Trophoblast cell (in vitro differentiated cells and primary cell): Measurements from ENCODE around the gene PTPN18.
A peak's percentile ranks its signal among the peaks of the same experiment; 100 is the strongest.

Experiments
- DNase-seq, 2 donors: peaks; one replicate each; pipeline ENCODE4 v3.0.0-alpha.2; 2016
- H2AFZ ChIP-seq: 2 replicates; pipeline ENCODE4 v1.6.1; 2013; ENCODE audit warnings: low read length, moderate library complexity, mild to moderate bottlenecking; ENCODE audit not compliant: insufficient read depth, poor library complexity
- H2AK5ac ChIP-seq: 2 replicates; pipeline ENCODE4 v1.6.1; 2013; ENCODE audit warnings: mild to moderate bottlenecking, low read length
- H2BK120ac ChIP-seq: 2 replicates; pipeline ENCODE4 v1.6.1; 2013; ENCODE audit warnings: low read length, mild to moderate bottlenecking, moderate library complexity; ENCODE audit not compliant: insufficient read depth, poor library complexity
- H2BK12ac ChIP-seq: 2 replicates; pipeline ENCODE4 v1.6.1; 2013; ENCODE audit warnings: mild to moderate bottlenecking, low read length, moderate library complexity
- H2BK5ac ChIP-seq: 2 replicates; pipeline ENCODE4 v1.6.1; 2013; ENCODE audit warnings: low read length, low read depth, moderate library complexity, mild to moderate bottlenecking; ENCODE audit not compliant: poor library complexity
- H3K14ac ChIP-seq: 2 replicates; pipeline ENCODE4 v1.6.1; 2013; ENCODE audit warnings: mild to moderate bottlenecking, low read length
- H3K18ac ChIP-seq: 2 replicates; pipeline ENCODE4 v1.6.1; 2013; ENCODE audit warnings: mild to moderate bottlenecking, low read length
- H3K23ac ChIP-seq: 2 replicates; pipeline ENCODE4 v1.6.1; 2013; ENCODE audit warnings: low read length
- H3K27ac ChIP-seq: 2 replicates; pipeline ENCODE4 v1.5.1; 2013; ENCODE audit warnings: low read depth, mild to moderate bottlenecking, inconsistent platforms, low read length, moderate library complexity
- H3K27me3 ChIP-seq: 2 replicates; pipeline ENCODE4 v1.6.1; 2013; ENCODE audit warnings: inconsistent platforms, mild to moderate bottlenecking, low read length, moderate library complexity; ENCODE audit not compliant: insufficient read depth
- H3K36me3 ChIP-seq, 2 experiments: 1 replicate in 1 of 2; 2 replicates in 1 of 2; pipeline ENCODE4 v1.6.1; 2013; ENCODE audit warnings: low read length in 2 of 2, mild to moderate bottlenecking in 2 of 2, moderate library complexity in 1 of 2; ENCODE audit not compliant: insufficient read depth in 2 of 2, control insufficient read depth in 1 of 2
- H3K4ac ChIP-seq: 2 replicates; pipeline ENCODE4 v1.6.1; 2013; ENCODE audit warnings: low read depth, mild to moderate bottlenecking, low read length, moderate library complexity
- H3K4me1 ChIP-seq, 2 experiments: 1 replicate in 1 of 2; 2 replicates in 1 of 2; pipeline ENCODE4 v1.6.1; 2013; ENCODE audit warnings: low read length in 2 of 2, mild to moderate bottlenecking in 2 of 2, moderate library complexity in 1 of 2; ENCODE audit not compliant: insufficient read depth in 2 of 2, control insufficient read depth in 1 of 2
- H3K4me2 ChIP-seq: 2 replicates; pipeline ENCODE4 v1.6.1; 2013; ENCODE audit warnings: inconsistent platforms, mild to moderate bottlenecking, low read length, moderate library complexity
- H3K4me3 ChIP-seq: 2 replicates; pipeline ENCODE4 v1.5.1; 2013; ENCODE audit warnings: mild to moderate bottlenecking, low read depth, low read length, inconsistent platforms
- H3K79me1 ChIP-seq: one replicate; pipeline ENCODE4 v1.6.1; 2013; ENCODE audit warnings: low read length
- H3K79me2 ChIP-seq: 2 replicates; pipeline ENCODE4 v1.6.1; 2013; ENCODE audit warnings: low read length, mild to moderate bottlenecking; ENCODE audit not compliant: control insufficient read depth, insufficient read depth, poor library complexity
- H3K9ac ChIP-seq: 2 replicates; pipeline ENCODE4 v1.6.1; 2013; ENCODE audit warnings: mild to moderate bottlenecking, low read length
- H3K9me3 ChIP-seq: 2 replicates; pipeline ENCODE4 v1.6.1; 2013; ENCODE audit warnings: low read depth, mild to moderate bottlenecking, control low read depth, inconsistent platforms, low read length; ENCODE audit not compliant: insufficient read depth
- H4K12ac ChIP-seq: 2 replicates; pipeline ENCODE4 v1.6.1; 2013; ENCODE audit warnings: low read depth, mild to moderate bottlenecking, low read length, moderate library complexity
- H4K8ac ChIP-seq: 2 replicates; pipeline ENCODE4 v1.6.1; 2013; ENCODE audit warnings: low read depth, mild to moderate bottlenecking, low read length, moderate library complexity
- H4K91ac ChIP-seq: one replicate; pipeline ENCODE4 v1.6.1; 2013; ENCODE audit warnings: low read depth, mild to moderate bottlenecking, low read length, moderate library complexity
- WGBS: extraction: QIAGEN DNeasy Blood & Tissue Kit; methylation state at CpG from one replicate; pipeline ENCODE4 v1.1.7; 2013; ENCODE audit warnings: missing lambda C conversion rate; ENCODE audit not compliant: insufficient read length, insufficient coverage; ENCODE audit errors: extremely low coverage; 5-methylcytosine and 5-hydroxymethylcytosine counted together

The PTPN18 gene

DNA sequence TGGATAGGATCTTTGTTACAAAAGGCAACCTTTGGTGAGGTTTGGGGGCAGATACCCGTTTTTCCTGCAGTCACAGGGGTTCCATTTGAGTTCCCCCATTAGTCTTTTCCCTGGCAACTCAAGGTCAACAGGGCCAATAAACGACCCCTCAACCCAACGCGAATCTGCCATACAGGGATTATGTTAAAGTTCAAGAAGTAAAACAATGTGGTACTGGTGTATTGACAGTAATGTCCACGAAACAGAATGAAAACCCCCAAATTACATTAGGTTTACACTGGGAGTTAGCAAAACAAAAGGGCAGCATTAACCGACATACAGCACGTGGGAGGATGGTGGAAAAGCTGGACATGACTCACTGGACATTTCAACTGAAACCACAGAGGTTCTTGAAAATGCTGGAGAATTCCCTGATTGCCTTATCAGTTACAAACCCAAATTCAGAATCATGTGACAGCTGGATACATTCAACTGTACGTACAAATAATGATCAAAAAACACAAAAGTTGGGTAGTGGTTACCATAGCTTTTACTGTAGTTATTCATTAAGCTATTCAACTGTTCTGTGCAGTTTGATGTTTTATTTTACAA, 18.0 kb upstream of the PTPN18 start:
- H2BK12ac ChIP-seq = no peak overlapping the region
- no peak overlapping the region for H4K8ac ChIP-seq
- H4K91ac ChIP-seq = no peak overlapping the region
- H3K18ac ChIP-seq = no peak overlapping the region
- no peak overlapping the region for H2BK5ac ChIP-seq
- H3K14ac ChIP-seq = no peak overlapping the region
- no peak overlapping the region for H3K9ac ChIP-seq
- peaks cover 2 to 9% of the 10 kb centered on the region in 2 experiments for H3K36me3 ChIP-seq
- DNase-seq = peak in 1 of 2 donors; percentile 5
- H3K79me1 ChIP-seq = peaks cover 3% of the 10 kb centered on the region
- no peak overlapping the region for H3K23ac ChIP-seq
- WGBS = no CpG with 5 or more reads among the region's 8 CpGs
- no peaks in the 10 kb centered on the region for H3K4me1 ChIP-seq
- no peak overlapping the region for H3K4ac ChIP-seq
- H2BK120ac ChIP-seq = no peak overlapping the region
- H3K9me3 ChIP-seq = no peaks in the 10 kb centered on the region
- peak overlapping the region; percentile 32 for H2AFZ ChIP-seq
- H3K27me3 ChIP-seq = no peaks in the 10 kb centered on the region
- H3K4me3 ChIP-seq = no peak overlapping the region
- H3K4me2 ChIP-seq = peak overlapping the region; percentile 70
- H3K79me2 ChIP-seq = no peaks in the 10 kb centered on the region
- H4K12ac ChIP-seq = no peak overlapping the region
- H3K27ac ChIP-seq = no peak overlapping the region
- no peak overlapping the region for H2AK5ac ChIP-seq

DNA sequence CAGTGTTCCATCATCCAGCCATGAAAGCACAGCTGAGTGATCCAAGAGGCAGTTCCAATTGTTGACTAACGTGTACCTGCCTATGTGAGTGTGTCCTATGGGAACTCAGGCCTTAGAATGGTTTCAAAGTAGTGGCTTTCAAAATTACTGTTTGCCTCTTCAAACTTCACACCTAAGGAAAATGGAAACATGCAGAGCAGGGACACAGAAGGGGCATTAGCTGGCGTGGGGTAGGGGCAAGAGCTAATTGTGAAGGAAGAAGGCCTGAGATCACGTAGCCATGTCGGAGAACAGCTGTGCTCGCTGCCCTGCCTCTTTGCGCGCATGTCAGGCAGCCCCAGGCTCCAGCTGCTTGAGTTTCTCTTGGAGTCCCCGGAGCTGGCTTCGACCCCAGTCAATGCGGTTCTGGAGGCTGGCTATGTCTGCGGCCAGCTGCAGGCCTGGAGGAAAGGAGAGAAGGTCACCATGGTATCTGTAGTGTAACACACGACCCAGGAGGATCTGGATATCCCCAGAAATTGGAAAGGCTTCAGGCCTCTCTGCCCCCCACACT, 17.0 kb upstream of the PTPN18 start:
- Histone ChIP-seq H4K91ac (no peak overlapping the region), H3K23ac (no peak overlapping the region)

DNA sequence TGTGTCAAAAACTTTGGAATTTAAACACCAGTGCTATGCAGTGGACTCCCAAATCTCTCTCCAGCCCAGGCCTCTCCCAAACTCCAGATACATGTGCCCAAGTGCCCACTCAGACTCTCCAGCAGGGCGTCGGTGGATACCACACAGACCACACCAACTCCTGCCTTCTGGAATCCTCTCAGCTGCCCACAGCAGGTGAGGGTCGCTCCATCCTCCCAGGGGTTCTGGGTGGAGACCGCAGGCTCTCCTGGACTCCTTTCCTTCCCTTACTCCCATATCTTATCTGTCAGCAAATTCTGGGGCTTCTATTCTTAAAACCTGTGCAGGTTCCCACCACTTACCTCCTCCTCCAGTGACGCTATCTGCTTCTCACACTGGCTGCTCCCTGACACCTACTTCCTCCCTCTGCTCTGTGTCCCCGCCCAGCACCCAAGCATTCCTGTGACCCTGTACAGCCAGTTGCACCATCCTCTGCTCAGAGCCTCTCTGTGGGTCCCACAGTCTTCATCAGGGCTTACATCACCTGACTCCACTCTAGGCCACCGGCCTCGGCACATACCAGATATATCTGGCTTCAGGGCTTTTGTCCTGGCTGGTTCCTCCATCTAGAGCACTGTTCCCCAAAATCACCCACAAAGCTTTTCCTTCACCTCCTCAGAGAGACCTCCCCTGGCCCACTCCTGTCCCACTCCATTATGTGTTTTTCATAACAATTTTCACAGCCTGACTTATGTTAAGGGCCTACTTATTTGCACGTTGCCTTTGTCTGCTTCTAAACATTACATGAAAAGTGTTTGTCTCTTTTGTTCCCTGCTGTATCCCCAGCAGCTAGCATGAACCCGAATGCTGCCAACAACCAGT, 15.7 kb upstream of the PTPN18 start:
- peaks cover 6% of the 10 kb centered on the region for H3K79me1 ChIP-seq
- H3K79me2 ChIP-seq = peaks cover 2% of the 10 kb centered on the region
- H4K12ac ChIP-seq = no peak overlapping the region
- no peak overlapping the region for H4K8ac ChIP-seq
- H3K9ac ChIP-seq = no peak overlapping the region
- H3K18ac ChIP-seq = no peak overlapping the region
- DNase-seq = peak in 1 of 2 donors; percentile 10
- WGBS = no CpG with 5 or more reads among the region's 10 CpGs
- no peak overlapping the region for H3K4me2 ChIP-seq
- H4K91ac ChIP-seq = no peak overlapping the region
- no peak overlapping the region for H3K14ac ChIP-seq
- no peak overlapping the region for H2BK5ac ChIP-seq
- no peak overlapping the region for H3K27ac ChIP-seq
- H2BK120ac ChIP-seq = no peak overlapping the region
- H3K9me3 ChIP-seq = no peaks in the 10 kb centered on the region
- H2AK5ac ChIP-seq = no peak overlapping the region
- no peak overlapping the region for H3K4ac ChIP-seq
- H3K4me1 ChIP-seq = peaks cover 3 to 4% of the 10 kb centered on the region in 2 experiments
- H2AFZ ChIP-seq = no peak overlapping the region
- no peaks in the 10 kb centered on the region for H3K27me3 ChIP-seq
- H3K36me3 ChIP-seq = peaks cover 9 to 18% of the 10 kb centered on the region in 2 experiments
- no peak overlapping the region for H3K23ac ChIP-seq
- H2BK12ac ChIP-seq = no peak overlapping the region
- H3K4me3 ChIP-seq = no peak overlapping the region

More for the DNA sequence above, 17.0 kb upstream of the PTPN18 start:
- Histone ChIP-seq H2AFZ (no peak overlapping the region), H3K27me3 (no peaks in the 10 kb centered on the region), H3K4me3 (no peak overlapping the region), H3K14ac (no peak overlapping the region), H3K9ac (no peak overlapping the region), H3K18ac (no peak overlapping the region), H2AK5ac (no peak overlapping the region), H4K12ac (no peak overlapping the region), H2BK120ac (no peak overlapping the region), H3K4me1 (peaks cover 3 to 4% of the 10 kb centered on the region in 2 experiments), H2BK5ac (no peak overlapping the region), H3K4me2 (no peak overlapping the region), H3K36me3 (peaks cover 2 to 9% of the 10 kb centered on the region in 2 experiments), H4K8ac (no peak overlapping the region), H3K4ac (no peak overlapping the region), H3K79me1 (peaks cover 6% of the 10 kb centered on the region), H2BK12ac (no peak overlapping the region), H3K27ac (no peak overlapping the region), H3K9me3 (no peaks in the 10 kb centered on the region), H3K79me2 (peaks cover 2% of the 10 kb centered on the region)
- no CpG with 5 or more reads among the region's 12 CpGs for whole genome bisulfite sequencing
- no peak for DNase-seq

DNA sequence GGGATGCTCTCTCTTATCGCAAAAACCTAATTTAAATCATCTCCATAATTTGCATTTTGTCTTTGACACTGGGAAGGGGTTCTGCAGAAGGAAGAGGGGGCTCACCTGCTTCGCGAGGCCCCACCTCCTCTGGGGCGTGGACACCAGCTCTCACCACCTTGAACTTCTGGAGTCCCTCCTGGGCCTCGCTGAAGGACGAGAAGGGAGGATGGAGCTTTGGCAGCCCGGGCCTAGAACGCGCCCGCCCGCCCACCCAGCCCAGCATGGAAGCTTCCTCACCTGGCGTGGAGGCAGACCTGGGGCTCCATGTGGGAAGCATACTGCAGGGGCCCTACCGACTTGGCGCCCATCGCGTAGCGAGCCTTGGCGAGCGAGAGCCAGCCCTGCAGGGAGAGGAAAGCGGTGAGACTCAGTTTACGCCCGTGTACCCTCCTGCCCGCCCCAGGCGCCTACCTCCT, 14.3 kb upstream of the PTPN18 start:
- Histone ChIP-seq H3K4me3 (peak overlapping the region; percentile 87), H2AFZ (no peak overlapping the region), H2BK12ac (no peak overlapping the region), H3K4me2 (peak overlapping the region; percentile 66), H3K9ac (peak overlapping the region; percentile 4), H2BK120ac (no peak overlapping the region), H3K9me3 (no peaks in the 10 kb centered on the region), H3K79me1 (peaks cover 6% of the 10 kb centered on the region), H3K27ac (no peak overlapping the region), H3K14ac (peak overlapping the region; percentile 21), H3K36me3 (peaks cover 23 to 32% of the 10 kb centered on the region in 2 experiments), H4K8ac (peak overlapping the region; percentile 55), H4K12ac (peak overlapping the region; percentile 68), H4K91ac (peak overlapping the region; percentile 16), H3K18ac (no peak overlapping the region), H3K79me2 (peaks cover 2% of the 10 kb centered on the region), H3K23ac (no peak overlapping the region), H3K4ac (no peak overlapping the region), H3K4me1 (peaks cover 3 to 4% of the 10 kb centered on the region in 2 experiments), H2BK5ac (no peak overlapping the region), H3K27me3 (no peaks in the 10 kb centered on the region), H2AK5ac (no peak overlapping the region)
- no CpG with 5 or more reads among the region's 24 CpGs for WGBS
- DNase-seq = peak in 1 of 2 donors; percentile 39
